WTC11 (cell line): ENCODE measurements around the gene TBC1D14. TPM values are rescaled to one million over a fixed set of nuclear protein-coding genes. Genes with fewer than 3 reads are reported as not detected.
A peak's percentile ranks its signal among the peaks of the same experiment; 100 is the strongest.

Experiments
- ATAC-seq: fragments of 200-7000 bp; cut with Tn5 transposase; 2 replicates; pipeline ENCODE4 v1.10.0; 2021; ENCODE audit warnings: mild to moderate bottlenecking, moderate library complexity
- CTCF ChIA-PET: fragments of 300-600 bp; sonication (Branson Sonifier 250); formaldehyde crosslinking; loops from one replicate; lab custom pipeline; 2021; ENCODE audit warnings: antibody characterized with exemption; lab: Charles Lee
- POLR2A ChIA-PET: fragments of 350-600 bp; sonication (Branson Sonifier 250); formaldehyde crosslinking; loops from one replicate; lab custom pipeline; 2021; ENCODE audit warnings: antibody characterized with exemption; lab: Charles Lee
- DNase-seq: peaks from one replicate; pipeline ENCODE4 v3.0.0; 2021; ENCODE audit warnings: low spot score
- H3K27ac Mint-ChIP-seq: 2 replicates; pipeline ENCODE4 v1.8.0; 2021; ENCODE audit warnings: mixed read lengths
- H3K27me3 Mint-ChIP-seq: 2 replicates; pipeline ENCODE4 v1.8.0; 2021; ENCODE audit warnings: low read depth, mild to moderate bottlenecking, moderate library complexity, mixed read lengths
- H3K36me3 Mint-ChIP-seq: 2 replicates; pipeline ENCODE4 v1.8.0; 2021; ENCODE audit warnings: mixed read lengths
- H3K4me1 Mint-ChIP-seq: 2 replicates; pipeline ENCODE4 v1.8.0; 2022; ENCODE audit warnings: mixed read lengths
- H3K4me3 Mint-ChIP-seq: 2 replicates; pipeline ENCODE4 v1.8.0; 2021; ENCODE audit warnings: mild to moderate bottlenecking, moderate library complexity, mixed read lengths
- H3K9me3 Mint-ChIP-seq: 2 replicates; pipeline ENCODE4 v1.8.0; 2021; ENCODE audit warnings: mixed read lengths
- JUN ChIP-seq: sonication (generic); formaldehyde crosslinking; IDR thresholded peaks from 2 replicates; pipeline ENCODE4 v1.8.0; 2023; ENCODE audit warnings: mild to moderate bottlenecking, missing genetic modification reagents
- NFYB ChIP-seq: sonication (generic); formaldehyde crosslinking; conservative IDR thresholded peaks from 2 replicates; pipeline ENCODE4 v1.8.0; 2022; ENCODE audit warnings: low read depth, missing genetic modification reagents
- SMAD3 ChIP-seq: sonication (generic); formaldehyde crosslinking; IDR thresholded peaks from 2 replicates; pipeline ENCODE4 v1.8.0; 2022; ENCODE audit warnings: missing genetic modification reagents, mild to moderate bottlenecking, borderline replicate concordance
- SMAD4 ChIP-seq: sonication (generic); formaldehyde crosslinking; IDR thresholded peaks from 2 replicates; pipeline ENCODE4 v1.8.0; 2022; ENCODE audit warnings: mild to moderate bottlenecking, missing genetic modification reagents
- SP1 ChIP-seq: sonication (generic); formaldehyde crosslinking; conservative IDR thresholded peaks from 2 replicates; pipeline ENCODE4 v1.8.1; 2022; ENCODE audit warnings: missing genetic modification reagents
- ZNF263 ChIP-seq: sonication (generic); formaldehyde crosslinking; IDR thresholded peaks from 2 replicates; pipeline ENCODE4 v1.8.1; 2022; ENCODE audit warnings: low read depth, mild to moderate bottlenecking, moderate library complexity, missing genetic modification reagents
- total RNA-seq: library from RNA; stranded (reverse); gene quantifications from 3 replicates; pipeline ENCODE4 v1.2.3, GENCODE V29; 2021
- TF ChIP-seq, protein P1 (sequence below): sonication (generic); formaldehyde crosslinking; IDR thresholded peaks from 2 replicates; pipeline ENCODE4 v1.8.1; 2023; ENCODE audit warnings: mild to moderate bottlenecking, missing genetic modification reagents, moderate library complexity
- TF ChIP-seq, protein P2 (sequence below): sonication (generic); formaldehyde crosslinking; IDR thresholded peaks from 2 replicates; pipeline ENCODE4 v1.8.1; 2023; ENCODE audit warnings: mild to moderate bottlenecking, moderate library complexity, missing genetic modification reagents
- TF ChIP-seq, protein P3 (sequence below): sonication (generic); formaldehyde crosslinking; IDR thresholded peaks from 2 replicates; pipeline ENCODE4 v1.8.1; 2023; ENCODE audit warnings: mild to moderate bottlenecking, missing genetic modification reagents, borderline replicate concordance
- TF ChIP-seq, protein P4 (sequence below): fragments of 250-450 bp; sonication (Bioruptor Pico); IDR thresholded peaks from 2 replicates; pipeline ENCODE4 v2.1.2; 2022; ENCODE audit warnings: mild to moderate bottlenecking, moderate library complexity
- TF ChIP-seq, protein P5 (sequence below): sonication (generic); formaldehyde crosslinking; IDR thresholded peaks from 2 replicates; pipeline ENCODE4 v1.8.1; 2023; ENCODE audit warnings: mild to moderate bottlenecking, missing genetic modification reagents, moderate library complexity

The TBC1D14 gene
- total RNA-seq, 1 experiment from 2014 or later, result 45.1 TPM

DNA sequence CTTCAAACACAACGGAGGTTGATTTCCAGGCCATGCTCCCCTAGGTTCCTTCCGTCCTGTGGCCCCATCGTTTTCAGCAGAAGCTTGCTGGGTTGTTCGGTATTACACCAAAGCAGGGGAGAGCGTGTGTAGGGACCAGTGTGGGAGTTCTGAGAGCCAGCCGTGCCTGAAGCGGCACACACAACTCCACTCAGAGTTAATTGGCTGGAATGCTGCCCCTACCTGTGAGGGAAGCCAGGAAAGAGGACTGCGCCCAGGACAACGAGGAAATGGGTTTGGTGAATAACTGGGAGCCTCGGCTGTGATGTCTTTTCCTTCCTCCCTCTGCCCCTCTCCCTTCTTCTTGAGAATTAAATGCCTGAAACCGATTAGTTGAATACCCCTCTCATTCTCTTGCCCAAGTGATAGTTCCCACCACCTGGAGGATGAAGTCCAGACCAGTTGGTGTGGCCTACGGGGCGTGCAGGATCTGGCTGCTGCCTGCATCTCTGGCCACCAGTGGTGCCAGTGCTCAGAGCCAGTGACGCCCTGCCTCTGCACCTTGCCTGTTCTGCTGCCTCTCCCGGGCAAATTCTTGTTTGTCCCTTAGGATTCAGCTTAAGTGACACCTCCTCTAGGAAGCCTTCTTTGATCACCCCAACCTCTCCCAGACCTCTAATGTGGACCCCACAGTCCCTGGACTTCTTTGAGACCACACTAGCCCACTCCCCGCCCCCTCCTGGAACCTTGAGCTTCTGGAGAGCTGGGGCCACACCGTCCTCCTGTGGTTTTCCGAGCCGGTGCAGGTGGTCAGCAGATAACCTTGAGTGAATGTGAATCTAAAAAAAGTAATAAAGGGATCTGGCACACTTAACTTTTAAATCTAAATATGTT is 33.6 kb downstream of the TBC1D14 start:
- H3K36me3 Mint-ChIP-seq, result no peaks in the 10 kb centered on the region

DNA sequence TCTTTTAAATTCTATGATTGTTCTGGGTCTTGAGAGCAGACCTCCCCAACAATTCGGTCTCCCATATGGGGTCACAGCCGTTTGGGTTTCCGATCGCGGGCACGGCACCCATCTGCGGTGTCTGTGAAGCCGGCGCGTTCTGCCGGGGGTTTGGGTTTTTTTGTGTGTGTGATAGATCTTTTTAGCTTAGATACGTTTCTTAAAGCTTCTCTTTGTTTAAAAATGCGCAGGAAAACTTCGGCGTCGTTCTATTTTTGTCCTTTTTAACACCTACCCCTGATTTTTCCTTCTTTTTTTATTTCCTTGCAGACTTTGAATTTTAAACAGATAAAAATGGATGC is 34.2 kb downstream of the TBC1D14 start:
- CTCF ChIA-PET, result interaction anchor here (1.1 to 2.5 kb wide), 4 partner anchors 16 to 54 kb away, joined by 3 to 13 read pairs (median 7); partner anchors contain the start of gene TBC1D14
- H3K36me3 Mint-ChIP-seq, result no peaks in the 10 kb centered on the region
- peaks cover 64% of the 10 kb centered on the region for H3K4me1 Mint-ChIP-seq
- no peak overlapping the region for H3K4me3 Mint-ChIP-seq
- H3K27ac Mint-ChIP-seq, result peak overlapping the region; percentile 68
- DNase-seq (no peak), ATAC-seq (no peak)
- POLR2A ChIA-PET, result no interaction called here
- H3K27me3 Mint-ChIP-seq, result no peaks in the 10 kb centered on the region
- H3K9me3 Mint-ChIP-seq, result no peaks in the 10 kb centered on the region
- TF ChIP-seq, protein P1, sequence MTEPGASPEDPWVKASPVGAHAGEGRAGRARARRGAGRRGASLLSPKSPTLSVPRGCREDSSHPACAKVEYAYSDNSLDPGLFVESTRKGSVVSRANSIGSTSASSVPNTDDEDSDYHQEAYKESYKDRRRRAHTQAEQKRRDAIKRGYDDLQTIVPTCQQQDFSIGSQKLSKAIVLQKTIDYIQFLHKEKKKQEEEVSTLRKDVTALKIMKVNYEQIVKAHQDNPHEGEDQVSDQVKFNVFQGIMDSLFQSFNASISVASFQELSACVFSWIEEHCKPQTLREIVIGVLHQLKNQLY, result no peak

More for the DNA sequence above, 33.6 kb downstream of the TBC1D14 start:
- no peaks in the 10 kb centered on the region for H3K27me3 Mint-ChIP-seq
- ATAC-seq (peak; percentile 57), DNase-seq (no peak)
- no peak overlapping the region for H3K4me3 Mint-ChIP-seq
- peak overlapping the region; percentile 89 for H3K27ac Mint-ChIP-seq
- H3K4me1 Mint-ChIP-seq, result peaks cover 68% of the 10 kb centered on the region
- H3K9me3 Mint-ChIP-seq, result no peaks in the 10 kb centered on the region
- CTCF ChIA-PET, result interaction anchor here (0.5 to 2.5 kb wide), 3 partner anchors 20 to 128 kb away, joined by 3 to 13 read pairs (median 3); no protein-coding TSS in a partner anchor
- TF ChIP-seq, protein P2, sequence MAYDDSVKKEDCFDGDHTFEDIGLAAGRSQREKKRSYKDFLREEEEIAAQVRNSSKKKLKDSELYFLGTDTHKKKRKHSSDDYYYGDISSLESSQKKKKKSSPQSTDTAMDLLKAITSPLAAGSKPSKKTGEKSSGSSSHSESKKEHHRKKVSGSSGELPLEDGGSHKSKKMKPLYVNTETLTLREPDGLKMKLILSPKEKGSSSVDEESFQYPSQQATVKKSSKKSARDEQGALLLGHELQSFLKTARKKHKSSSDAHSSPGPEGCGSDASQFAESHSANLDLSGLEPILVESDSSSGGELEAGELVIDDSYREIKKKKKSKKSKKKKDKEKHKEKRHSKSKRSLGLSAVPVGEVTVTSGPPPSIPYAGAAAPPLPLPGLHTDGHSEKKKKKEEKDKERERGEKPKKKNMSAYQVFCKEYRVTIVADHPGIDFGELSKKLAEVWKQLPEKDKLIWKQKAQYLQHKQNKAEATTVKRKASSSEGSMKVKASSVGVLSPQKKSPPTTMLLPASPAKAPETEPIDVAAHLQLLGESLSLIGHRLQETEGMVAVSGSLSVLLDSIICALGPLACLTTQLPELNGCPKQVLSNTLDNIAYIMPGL (CRISPR knock-in tag), result 0 out of 2 replicates have a peak, but pooled peaks have one; percentile 34
- TF ChIP-seq, protein P3, sequence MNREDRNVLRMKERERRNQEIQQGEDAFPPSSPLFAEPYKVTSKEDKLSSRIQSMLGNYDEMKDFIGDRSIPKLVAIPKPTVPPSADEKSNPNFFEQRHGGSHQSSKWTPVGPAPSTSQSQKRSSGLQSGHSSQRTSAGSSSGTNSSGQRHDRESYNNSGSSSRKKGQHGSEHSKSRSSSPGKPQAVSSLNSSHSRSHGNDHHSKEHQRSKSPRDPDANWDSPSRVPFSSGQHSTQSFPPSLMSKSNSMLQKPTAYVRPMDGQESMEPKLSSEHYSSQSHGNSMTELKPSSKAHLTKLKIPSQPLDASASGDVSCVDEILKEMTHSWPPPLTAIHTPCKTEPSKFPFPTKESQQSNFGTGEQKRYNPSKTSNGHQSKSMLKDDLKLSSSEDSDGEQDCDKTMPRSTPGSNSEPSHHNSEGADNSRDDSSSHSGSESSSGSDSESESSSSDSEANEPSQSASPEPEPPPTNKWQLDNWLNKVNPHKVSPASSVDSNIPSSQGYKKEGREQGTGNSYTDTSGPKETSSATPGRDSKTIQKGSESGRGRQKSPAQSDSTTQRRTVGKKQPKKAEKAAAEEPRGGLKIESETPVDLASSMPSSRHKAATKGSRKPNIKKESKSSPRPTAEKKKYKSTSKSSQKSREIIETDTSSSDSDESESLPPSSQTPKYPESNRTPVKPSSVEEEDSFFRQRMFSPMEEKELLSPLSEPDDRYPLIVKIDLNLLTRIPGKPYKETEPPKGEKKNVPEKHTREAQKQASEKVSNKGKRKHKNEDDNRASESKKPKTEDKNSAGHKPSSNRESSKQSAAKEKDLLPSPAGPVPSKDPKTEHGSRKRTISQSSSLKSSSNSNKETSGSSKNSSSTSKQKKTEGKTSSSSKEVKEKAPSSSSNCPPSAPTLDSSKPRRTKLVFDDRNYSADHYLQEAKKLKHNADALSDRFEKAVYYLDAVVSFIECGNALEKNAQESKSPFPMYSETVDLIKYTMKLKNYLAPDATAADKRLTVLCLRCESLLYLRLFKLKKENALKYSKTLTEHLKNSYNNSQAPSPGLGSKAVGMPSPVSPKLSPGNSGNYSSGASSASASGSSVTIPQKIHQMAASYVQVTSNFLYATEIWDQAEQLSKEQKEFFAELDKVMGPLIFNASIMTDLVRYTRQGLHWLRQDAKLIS (CRISPR knock-in tag), result no peak
- TF ChIP-seq, all 79 proteins: peak for 1
- POLR2A ChIA-PET, result no interaction called here

DNA sequence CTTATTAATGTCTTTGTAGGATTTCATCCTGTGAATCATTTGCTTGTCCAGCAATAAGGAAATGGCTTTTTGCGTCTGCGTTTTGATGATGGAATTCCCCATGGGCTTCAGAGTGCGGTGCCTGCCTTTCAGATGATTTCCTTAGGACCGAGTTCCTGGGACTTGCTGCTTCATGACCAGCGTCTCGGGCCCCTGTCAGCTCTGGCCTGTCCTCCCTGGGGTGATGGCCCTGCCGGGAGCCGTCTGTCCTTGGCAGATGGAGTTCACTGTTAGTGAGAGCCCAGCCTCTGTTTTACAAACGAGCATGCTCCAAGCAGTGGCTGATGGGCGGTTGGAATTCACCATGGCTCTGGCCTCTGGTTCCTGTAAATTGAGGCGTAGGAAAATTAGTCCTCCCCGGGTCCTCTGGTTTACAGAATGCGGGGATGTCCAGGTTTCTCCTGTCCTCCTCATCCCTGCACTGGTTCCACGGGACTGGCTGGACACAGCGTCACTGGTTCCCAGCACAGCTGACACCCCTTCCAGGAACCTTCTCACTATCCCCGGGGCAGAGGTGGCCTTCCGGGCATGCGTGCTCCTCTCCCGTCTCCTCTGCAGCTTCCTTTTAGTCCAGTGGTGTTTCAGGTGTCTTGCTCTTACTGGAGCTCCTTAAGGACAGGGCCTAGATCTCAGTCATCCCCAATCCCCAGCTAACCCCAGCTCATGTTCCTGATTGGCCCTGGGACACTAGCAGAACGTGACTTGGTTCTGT is 34.9 kb downstream of the TBC1D14 start:
- Mint-ChIP-seq H3K27ac (peak overlapping the region; percentile 92), H3K4me1 (peaks cover 60% of the 10 kb centered on the region), H3K36me3 (no peaks in the 10 kb centered on the region), H3K27me3 (no peaks in the 10 kb centered on the region), H3K4me3 (no peak overlapping the region), H3K9me3 (no peaks in the 10 kb centered on the region)
- ChIA-PET POLR2A (interaction anchor here (1.0 kb wide), 1 partner anchor 18 kb away, joined by 3 read pairs; no protein-coding TSS in a partner anchor), CTCF (interaction anchor here (0.7 to 2.5 kb wide), 16 partner anchors 10 to 228 kb away, joined by 3 to 16 read pairs (median 5); partner anchors contain the start of genes TADA2B and TBC1D14)
- TF ChIP-seq NFYB (CRISPR knock-in tag) (no peak), ZNF263 (CRISPR knock-in tag) (no peak), SMAD3 (no peak), SMAD4 (no peak), SP1 (no peak), JUN (no peak)
- TF ChIP-seq, protein P4, sequence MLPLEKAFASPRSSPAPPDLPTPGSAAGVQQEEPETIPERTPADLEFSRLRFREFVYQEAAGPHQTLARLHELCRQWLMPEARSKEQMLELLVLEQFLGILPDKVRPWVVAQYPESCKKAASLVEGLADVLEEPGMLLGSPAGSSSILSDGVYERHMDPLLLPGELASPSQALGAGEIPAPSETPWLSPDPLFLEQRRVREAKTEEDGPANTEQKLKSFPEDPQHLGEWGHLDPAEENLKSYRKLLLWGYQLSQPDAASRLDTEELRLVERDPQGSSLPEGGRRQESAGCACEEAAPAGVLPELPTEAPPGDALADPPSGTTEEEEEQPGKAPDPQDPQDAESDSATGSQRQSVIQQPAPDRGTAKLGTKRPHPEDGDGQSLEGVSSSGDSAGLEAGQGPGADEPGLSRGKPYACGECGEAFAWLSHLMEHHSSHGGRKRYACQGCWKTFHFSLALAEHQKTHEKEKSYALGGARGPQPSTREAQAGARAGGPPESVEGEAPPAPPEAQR, result no peak
- TF ChIP-seq, protein P5, sequence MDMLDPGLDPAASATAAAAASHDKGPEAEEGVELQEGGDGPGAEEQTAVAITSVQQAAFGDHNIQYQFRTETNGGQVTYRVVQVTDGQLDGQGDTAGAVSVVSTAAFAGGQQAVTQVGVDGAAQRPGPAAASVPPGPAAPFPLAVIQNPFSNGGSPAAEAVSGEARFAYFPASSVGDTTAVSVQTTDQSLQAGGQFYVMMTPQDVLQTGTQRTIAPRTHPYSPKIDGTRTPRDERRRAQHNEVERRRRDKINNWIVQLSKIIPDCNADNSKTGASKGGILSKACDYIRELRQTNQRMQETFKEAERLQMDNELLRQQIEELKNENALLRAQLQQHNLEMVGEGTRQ (CRISPR knock-in tag), result no peak
- TF ChIP-seq, protein P3 (CRISPR knock-in tag), result no peak
- DNase-seq, result no peak
- ATAC-seq, result peak; percentile 5
